GM04503 (cell line): ENCODE data around the gene RNF141.

ENCODE experiments used
- DNase-seq: peaks from one replicate; pipeline ENCODE4 v3.0.0-alpha.2; 2012; ENCODE audit warnings: low read depth

Gene RNF141

GRCh38 chr11:10480760-10481159 lies 60.2 kb downstream of the RNF141 start:
- no peak for DNase-seq

- no peak for DNase-seq
Measured at GRCh38 chr11:10480026-10480425, 61.0 kb downstream of the RNF141 start.

- DNase-seq = no peak
Measured at GRCh38 chr11:10478574-10479550, 62.1 kb downstream of the RNF141 start.

- DNase-seq = no peak
Measured at GRCh38 chr11:10478066-10478465, 62.9 kb downstream of the RNF141 start.

- no peak for DNase-seq
Measured at GRCh38 chr11:10477690-10478046, 63.3 kb downstream of the RNF141 start.

- DNase-seq = no peak
Measured at GRCh38 chr11:10476927-10477689, 63.9 kb downstream of the RNF141 start.

GRCh38 chr11:10476342-10476741 lies 64.6 kb downstream of the RNF141 start:
- no peak for DNase-seq

- no peak for DNase-seq
Measured at GRCh38 chr11:10474551-10474950, 66.4 kb downstream of the RNF141 start.

GRCh38 chr11:10473371-10473770 lies 67.6 kb downstream of the RNF141 start:
- DNase-seq = no peak

- no peak for DNase-seq
Measured at GRCh38 chr11:10462746-10463300, 78.2 kb downstream of the RNF141 start.
